ENCODE data around the gene M6PR. TPM values are rescaled to one million over a fixed set of nuclear protein-coding genes. Genes with fewer than 3 reads are reported as not detected.

The M6PR gene
- total and polyA plus RNA-seq, 2 of the 13 experiments (the other 11 are each of a cell fraction or from before 2014, with no cell fraction given): 98.2 to 127 TPM

DNA sequence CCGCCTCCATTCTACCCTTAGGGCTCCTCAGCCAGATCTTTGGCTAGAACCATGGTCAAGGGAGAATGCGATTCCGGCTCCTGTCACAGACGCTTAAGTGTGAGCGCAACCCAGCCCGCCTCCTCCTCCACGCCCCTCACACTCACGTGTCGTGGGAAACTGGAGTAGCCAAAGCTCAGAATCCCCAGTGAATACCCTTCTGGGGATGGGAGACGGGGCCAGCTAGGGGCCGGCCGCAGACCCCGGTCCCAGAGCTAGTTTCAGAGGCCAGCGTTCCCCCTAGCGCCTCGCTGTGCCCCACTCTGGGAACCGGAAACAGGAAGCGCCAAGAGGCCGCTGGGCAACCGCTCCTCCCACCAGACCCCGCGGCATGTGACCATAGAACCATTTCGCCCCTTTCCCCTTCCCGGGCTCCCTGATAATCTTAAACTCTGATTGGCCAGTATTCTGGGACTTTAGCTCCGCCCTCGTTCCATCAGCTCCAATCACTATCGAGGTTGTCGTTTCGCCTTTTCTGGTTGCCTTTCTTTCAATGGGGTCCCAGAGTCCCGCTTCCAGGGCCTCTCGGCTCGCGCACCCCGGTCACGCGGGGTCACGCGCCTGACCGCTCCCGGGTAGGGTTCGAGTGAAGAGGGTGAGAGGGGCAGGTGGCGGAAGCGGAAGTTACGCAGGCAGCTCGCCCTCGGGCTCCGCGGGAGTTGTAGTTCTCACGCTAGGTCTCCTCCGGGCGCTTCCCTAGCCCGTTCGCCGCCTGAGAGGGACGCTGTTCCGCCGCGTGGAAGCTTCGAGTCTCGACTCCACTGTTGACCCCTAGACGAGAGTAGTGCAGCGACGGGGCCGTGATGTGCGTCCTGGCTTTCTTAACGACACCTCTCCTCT is at the start of gene M6PR (continued):
- TF ChIP-seq ZBTB1 (CRISPR knock-in tag; IDR thresholded peaks at IDR 0.05; ENCODE audit: borderline replicate concordance) (no peak), POGZ (CRISPR knock-in tag; IDR thresholded peaks at IDR 0.05) (peak; percentile 82; the same call in 1 of the 2 replicates), HDAC6 (IDR thresholded peaks at IDR 0.05; ENCODE audit: low read depth, low read length) (no peak), MAF1 (CRISPR knock-in tag; IDR thresholded peaks at IDR 0.05; ENCODE audit: borderline replicate concordance) (peak; percentile 82; the same call in 1 of the 2 replicates), TRIM22 (IDR thresholded peaks at IDR 0.05) (no peak), SMAD3 (CRISPR knock-in tag; IDR thresholded peaks at IDR 0.05) (no peak; the same call in 1 of the 2 replicates), TEAD2 (CRISPR knock-in tag; IDR thresholded peaks at IDR 0.05) (0 out of 2 replicates have a peak, but pooled peaks have one; percentile 34), ZMYM4 (CRISPR knock-in tag; IDR thresholded peaks at IDR 0.05) (peak; percentile 92), ZNF143 (CRISPR knock-in tag; IDR thresholded peaks at IDR 0.05) (peak; percentile 99), TCF7L2 (IDR thresholded peaks at IDR 0.05; ENCODE audit: low read depth, low read length) (no peak), HOMEZ (CRISPR knock-in tag; IDR thresholded peaks at IDR 0.05; ENCODE audit: low read depth) (peak; percentile 78; the same call in 1 of the 2 replicates), ZSCAN30 (CRISPR knock-in tag; IDR thresholded peaks at IDR 0.05) (no peak), MYNN (CRISPR knock-in tag; IDR thresholded peaks at IDR 0.05; ENCODE audit: low read depth) (peak; percentile 47; the same call in 1 of the 2 replicates), ZNF17 (CRISPR knock-in tag; IDR thresholded peaks at IDR 0.05) (no peak), ZNF446 (CRISPR knock-in tag; IDR thresholded peaks at IDR 0.05) (no peak), ZSCAN22 (CRISPR knock-in tag; IDR thresholded peaks at IDR 0.05) (0 out of 2 replicates have a peak, but pooled peaks have one; percentile 17), E2F5 (CRISPR knock-in tag; conservative IDR thresholded peaks at IDR 0.05) (no peak), ZBTB20 (CRISPR knock-in tag; IDR thresholded peaks at IDR 0.05; ENCODE audit: borderline replicate concordance, low read depth) (peak; percentile 70; the same call in 1 of the 2 replicates)
- TF ChIP-seq, protein P1, sequence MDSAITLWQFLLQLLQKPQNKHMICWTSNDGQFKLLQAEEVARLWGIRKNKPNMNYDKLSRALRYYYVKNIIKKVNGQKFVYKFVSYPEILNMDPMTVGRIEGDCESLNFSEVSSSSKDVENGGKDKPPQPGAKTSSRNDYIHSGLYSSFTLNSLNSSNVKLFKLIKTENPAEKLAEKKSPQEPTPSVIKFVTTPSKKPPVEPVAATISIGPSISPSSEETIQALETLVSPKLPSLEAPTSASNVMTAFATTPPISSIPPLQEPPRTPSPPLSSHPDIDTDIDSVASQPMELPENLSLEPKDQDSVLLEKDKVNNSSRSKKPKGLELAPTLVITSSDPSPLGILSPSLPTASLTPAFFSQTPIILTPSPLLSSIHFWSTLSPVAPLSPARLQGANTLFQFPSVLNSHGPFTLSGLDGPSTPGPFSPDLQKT (CRISPR knock-in tag; IDR thresholded peaks at IDR 0.05; ENCODE audit: borderline replicate concordance): no peak

Measured in HepG2 (cell line).